Breast epithelium (tissue), 4 donors: ENCODE results near the gene CLUH. TPM values are rescaled to one million over a fixed set of nuclear protein-coding genes. Genes with fewer than 3 reads are reported as not detected.
"Not testable (repeated sequence)": the region's sequence is repeated elsewhere in the genome, so short reads cannot be mapped to it uniquely, and the experiment has no call there.

Source experiments
- DNase-seq, 2 donors: peaks; one replicate each; pipeline ENCODE4 v3.0.0-alpha.2; 2019; ENCODE audit warnings: low spot score in 2 of 2
- H3K27ac ChIP-seq, 2 donors: fragments of 200-600 bp; sonication (generic) in 1 of 2; one replicate each; pipeline ENCODE4 v1.5.1; 2016 to 2019; ENCODE audit warnings: mild to moderate bottlenecking in 1 of 2
- H3K27me3 ChIP-seq, 2 donors: fragments of 200-600 bp; sonication (generic) in 1 of 2; one replicate each; pipeline versions ENCODE4 v1.5.1 to v1.6.0; 2017 to 2019; ENCODE audit warnings: control low read depth in 1 of 2, mild to moderate bottlenecking in 1 of 2
- H3K36me3 ChIP-seq: fragments of 200-600 bp; one replicate; pipeline ENCODE4 v1.5.1; 2019
- H3K4me1 ChIP-seq, 2 donors: fragments of 200-600 bp; sonication (generic); one replicate each; pipeline ENCODE4 v1.5.1; 2016 to 2019; ENCODE audit warnings: control low read depth in 1 of 2
- H3K4me3 ChIP-seq, 3 donors: fragments of 200-600 bp; sonication (generic); 1 replicate in 2 of 3; 2 replicates in 1 of 3; pipeline ENCODE4 v1.5.1; 2016 to 2019; ENCODE audit warnings: mild to moderate bottlenecking in 3 of 3, moderate library complexity in 2 of 3
- H3K9me3 ChIP-seq, 2 donors: fragments of 200-600 bp; sonication (generic) in 1 of 2; one replicate each; pipeline ENCODE4 v1.5.1; 2016 to 2019; ENCODE audit warnings: control low read depth in 1 of 2
- POLR2A ChIP-seq: fragments of 450-650 bp; IDR thresholded peaks from one replicate; pipeline ENCODE4 v1.6.1; 2016; ENCODE audit warnings: antibody characterized with exemption, mild to moderate bottlenecking, moderate library complexity
- POLR2AphosphoS5 ChIP-seq, 3 donors: sonication (generic); formaldehyde crosslinking; IDR thresholded peaks; one replicate each; pipeline ENCODE4 v1.6.1; 2017; ENCODE audit warnings: antibody characterized with exemption in 3 of 3
- intact Hi-C: fragments of 100-400 bp; cut with DNase I; formaldehyde crosslinking; loops from one replicate; pipeline ENCODE4 v1.15.1; 2023; ENCODE audit warnings: low total_unique reads
- total RNA-seq, 3 donors: library from RNA; depleted of rRNA; stranded (reverse); fragments of >200 nt; gene quantifications; one replicate each; pipeline ENCODE4 v1.1.0, GENCODE V29; 2016
- TF ChIP-seq, protein P1 (sequence below), 3 donors: fragments of 450-650 bp; IDR thresholded peaks; one replicate each; pipeline ENCODE4 v1.5.1; 2016 to 2017; ENCODE audit warnings: antibody characterized with exemption in 3 of 3, mild to moderate bottlenecking in 3 of 3, moderate library complexity in 3 of 3

CLUH gene
- total RNA-seq, 3 donors from 2014 or later: 37.6 to 77.7 (median 50.6) TPM

DNA sequence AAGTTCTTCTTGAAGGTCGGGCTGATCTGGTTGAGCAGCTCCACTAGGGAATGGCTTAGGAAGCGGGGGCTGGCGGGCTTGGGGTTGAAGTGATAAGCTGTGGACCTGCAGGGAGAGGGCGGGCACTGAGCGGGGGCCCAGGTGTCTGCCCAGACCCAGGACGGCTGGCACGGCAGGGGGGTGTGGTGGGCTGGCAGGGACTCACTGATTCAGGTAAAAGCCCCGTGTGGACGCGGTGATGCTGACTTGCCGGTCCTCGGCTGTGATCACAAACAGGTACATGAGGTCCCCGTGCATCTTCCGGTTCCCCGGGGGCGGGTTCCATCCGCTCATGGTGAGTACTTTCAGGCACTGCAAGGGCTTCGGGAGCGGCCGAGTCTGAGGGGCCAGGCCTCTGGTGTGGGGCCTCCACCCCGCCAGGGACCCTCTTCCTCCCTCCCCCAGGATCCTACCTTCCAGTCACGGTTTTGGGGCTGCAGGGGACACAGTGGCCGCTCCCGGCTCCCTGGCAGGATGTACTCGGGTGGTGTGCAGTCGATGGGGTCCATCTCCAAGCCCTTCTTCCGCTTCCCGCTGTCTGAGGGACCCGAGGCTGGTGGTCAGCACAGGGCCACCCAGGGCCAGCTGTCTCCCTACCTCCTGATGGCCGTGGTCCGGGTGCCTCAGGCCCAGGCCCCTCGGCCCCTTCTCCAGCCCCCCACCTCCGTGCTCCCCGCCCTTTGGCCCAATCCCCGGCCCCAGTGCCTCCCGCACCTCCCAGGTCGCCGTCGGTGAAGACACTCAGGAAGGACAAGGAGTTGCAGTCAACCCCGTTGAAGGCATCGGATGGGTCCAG, 10.2 kb downstream of the CLUH start:
- TF ChIP-seq POLR2AphosphoS5 (IDR thresholded peaks at IDR 0.05): no peak
- TF ChIP-seq, protein P1, sequence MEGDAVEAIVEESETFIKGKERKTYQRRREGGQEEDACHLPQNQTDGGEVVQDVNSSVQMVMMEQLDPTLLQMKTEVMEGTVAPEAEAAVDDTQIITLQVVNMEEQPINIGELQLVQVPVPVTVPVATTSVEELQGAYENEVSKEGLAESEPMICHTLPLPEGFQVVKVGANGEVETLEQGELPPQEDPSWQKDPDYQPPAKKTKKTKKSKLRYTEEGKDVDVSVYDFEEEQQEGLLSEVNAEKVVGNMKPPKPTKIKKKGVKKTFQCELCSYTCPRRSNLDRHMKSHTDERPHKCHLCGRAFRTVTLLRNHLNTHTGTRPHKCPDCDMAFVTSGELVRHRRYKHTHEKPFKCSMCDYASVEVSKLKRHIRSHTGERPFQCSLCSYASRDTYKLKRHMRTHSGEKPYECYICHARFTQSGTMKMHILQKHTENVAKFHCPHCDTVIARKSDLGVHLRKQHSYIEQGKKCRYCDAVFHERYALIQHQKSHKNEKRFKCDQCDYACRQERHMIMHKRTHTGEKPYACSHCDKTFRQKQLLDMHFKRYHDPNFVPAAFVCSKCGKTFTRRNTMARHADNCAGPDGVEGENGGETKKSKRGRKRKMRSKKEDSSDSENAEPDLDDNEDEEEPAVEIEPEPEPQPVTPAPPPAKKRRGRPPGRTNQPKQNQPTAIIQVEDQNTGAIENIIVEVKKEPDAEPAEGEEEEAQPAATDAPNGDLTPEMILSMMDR (IDR thresholded peaks at IDR 0.05): no peak
- TF ChIP-seq POLR2A: no peak
- no peaks in the 10 kb centered on the region for H3K4me1 ChIP-seq
- no peaks in the 10 kb centered on the region for H3K9me3 ChIP-seq
- H3K27ac ChIP-seq: peak overlapping the region; percentile 80
- H3K36me3 ChIP-seq: peaks cover 25% of the 10 kb centered on the region
- peak in 1 of 2 donors; percentile 51 for DNase-seq
- H3K4me3 ChIP-seq: no peak overlapping the region
- intact Hi-C loops: no loop called here
- no peaks in the 10 kb centered on the region for H3K27me3 ChIP-seq

DNA sequence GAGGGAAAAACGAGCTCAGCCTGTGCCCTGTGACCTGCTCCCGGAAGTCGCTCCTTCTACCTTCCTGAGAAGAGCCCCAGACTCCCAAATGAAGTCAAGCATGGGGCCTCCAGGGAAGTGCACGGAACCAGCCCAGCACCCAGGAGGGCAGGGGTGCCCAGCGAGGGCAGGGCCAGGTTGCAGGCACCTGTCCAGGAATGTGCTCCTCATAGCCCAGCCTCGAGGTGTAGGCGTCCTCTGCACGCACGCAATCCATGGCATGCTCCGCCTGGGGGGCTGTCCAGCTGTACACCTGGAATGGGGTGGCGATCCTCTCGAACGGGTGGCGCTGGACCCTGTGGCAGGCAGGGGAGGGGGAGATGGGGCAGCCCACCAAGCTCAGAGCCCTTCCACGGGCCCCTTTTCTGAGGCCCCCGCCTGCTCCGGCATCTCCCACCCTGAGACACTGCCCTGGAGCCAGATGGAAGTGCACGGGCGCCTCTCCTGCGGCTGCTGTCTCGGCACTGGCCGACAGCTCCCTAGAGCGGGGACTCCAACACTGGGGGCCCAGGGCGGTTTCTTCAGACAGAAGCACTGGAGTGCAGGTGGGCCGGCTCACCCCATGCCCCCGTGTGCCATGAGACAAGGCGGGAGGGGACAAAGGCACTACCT, 10.9 kb downstream of the CLUH start:
- Histone ChIP-seq H3K27ac (no peak overlapping the region), H3K4me1 (no peaks in the 10 kb centered on the region), H3K9me3 (no peaks in the 10 kb centered on the region), H3K36me3 (peaks cover 28% of the 10 kb centered on the region), H3K4me3 (no peak overlapping the region), H3K27me3 (no peaks in the 10 kb centered on the region)
- intact Hi-C loops: no loop called here
- TF ChIP-seq, protein P1 (IDR thresholded peaks at IDR 0.05): no peak
- TF ChIP-seq POLR2A (no peak), POLR2AphosphoS5 (IDR thresholded peaks at IDR 0.05) (no peak)
- peak in 1 of 2 donors; percentile 45 for DNase-seq

DNA sequence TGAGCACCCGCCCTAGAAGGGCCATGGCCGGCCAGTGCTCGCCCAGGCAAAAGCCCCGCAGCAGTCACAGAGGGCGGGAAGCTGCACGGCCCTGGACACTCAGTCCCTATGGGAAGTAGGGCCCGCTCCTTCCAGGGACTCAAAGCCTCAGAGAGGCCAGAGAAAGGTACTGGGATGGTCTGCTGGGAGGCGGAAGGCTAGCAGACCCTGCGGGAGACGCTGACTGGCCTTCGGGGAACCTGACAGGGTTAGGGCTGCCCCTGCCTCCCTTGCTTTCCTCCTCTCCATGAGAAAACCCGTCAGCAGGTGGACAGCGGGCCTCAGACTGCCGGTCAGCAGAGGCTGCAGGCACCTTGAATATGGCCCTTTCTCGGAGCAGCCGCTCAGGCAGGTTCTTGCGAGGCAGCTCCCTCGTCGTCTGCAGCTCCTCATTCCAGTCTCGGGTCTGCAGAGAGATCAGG, 11.5 kb downstream of the CLUH start:
- no peak overlapping the region for H3K27ac ChIP-seq
- no peaks in the 10 kb centered on the region for H3K9me3 ChIP-seq
- TF ChIP-seq POLR2AphosphoS5 (IDR thresholded peaks at IDR 0.05) (no peak), POLR2A (no peak)
- TF ChIP-seq, protein P1 (IDR thresholded peaks at IDR 0.05): no peak
- DNase-seq: peak in 1 of 2 donors; percentile 20
- H3K4me3 ChIP-seq: no peak overlapping the region
- H3K27me3 ChIP-seq: no peaks in the 10 kb centered on the region
- peaks cover 28% of the 10 kb centered on the region for H3K36me3 ChIP-seq
- H3K4me1 ChIP-seq: no peaks in the 10 kb centered on the region
- intact Hi-C loops: no loop called here

DNA sequence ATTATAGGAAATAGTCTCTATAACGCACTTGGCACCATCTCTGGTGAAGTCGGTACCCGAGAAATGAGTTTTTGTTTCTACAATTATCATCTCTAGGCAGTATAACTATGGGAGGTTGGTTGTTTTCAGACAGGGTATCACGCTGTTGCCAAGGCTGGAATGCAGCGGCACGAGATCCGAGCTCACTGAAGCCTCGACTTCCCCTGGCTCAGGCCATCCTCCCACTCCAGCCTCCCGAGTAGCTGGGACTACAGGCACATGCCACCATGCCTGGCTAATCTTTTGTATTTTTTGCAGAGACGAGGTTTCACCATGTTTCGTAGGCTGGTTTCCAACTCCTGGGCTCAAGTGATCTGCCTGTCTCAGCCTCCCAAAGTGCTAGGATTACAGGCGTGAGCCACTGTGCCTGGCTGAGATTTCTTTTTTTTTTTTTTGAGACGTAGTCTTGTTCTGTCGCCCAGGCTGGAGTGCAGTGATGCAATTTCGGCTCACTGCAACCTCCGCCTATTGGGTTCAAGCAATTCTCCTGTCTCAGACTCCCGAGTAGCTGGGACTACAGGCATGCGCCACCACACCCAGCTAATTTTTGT, 12.3 kb downstream of the CLUH start:
- H3K4me3 ChIP-seq, H3K4me1 ChIP-seq, DNase-seq, intact Hi-C loops, H3K27ac ChIP-seq, H3K9me3 ChIP-seq, H3K27me3 ChIP-seq: not testable (repeated sequence)
- H3K36me3 ChIP-seq: peaks cover 28% of the 10 kb centered on the region

DNA sequence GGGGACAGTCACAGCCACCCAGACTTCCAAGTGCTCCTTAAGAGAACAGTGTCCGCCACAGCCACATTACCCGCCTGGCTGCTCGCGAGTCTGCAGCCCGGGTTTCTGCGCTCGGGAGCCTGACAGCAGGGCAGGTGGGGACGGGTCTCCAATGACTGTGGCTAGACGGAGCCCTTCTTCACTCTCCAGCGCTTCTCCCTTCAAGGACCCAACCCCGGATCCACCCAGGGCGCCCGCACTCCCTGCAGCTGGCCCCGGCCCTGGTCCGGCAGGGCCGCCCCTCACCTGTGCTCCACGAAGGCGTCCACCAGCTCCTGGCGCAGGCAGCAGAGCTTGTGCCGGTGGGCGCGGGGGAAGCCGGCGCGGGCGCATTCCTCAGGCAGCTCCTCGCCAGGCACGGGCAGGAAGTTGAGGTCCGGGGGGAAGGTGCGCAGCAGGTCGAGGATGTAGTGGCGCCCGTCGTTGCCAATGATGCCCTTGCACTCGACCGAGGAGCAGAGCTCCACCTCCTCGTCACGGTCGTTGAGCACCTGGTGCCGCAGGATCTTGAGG, 13.9 kb downstream of the CLUH start:
- H3K4me1 ChIP-seq: no peaks in the 10 kb centered on the region
- H3K4me3 ChIP-seq: no peak overlapping the region
- no peaks in the 10 kb centered on the region for H3K27me3 ChIP-seq
- H3K9me3 ChIP-seq: no peaks in the 10 kb centered on the region
- TF ChIP-seq POLR2AphosphoS5 (IDR thresholded peaks at IDR 0.05): no peak
- TF ChIP-seq, protein P1 (IDR thresholded peaks at IDR 0.05): no peak
- no peak for TF ChIP-seq POLR2A
- intact Hi-C loops: no loop called here
- DNase-seq: peak in 1 of 2 donors; percentile 34
- H3K27ac ChIP-seq: no peak overlapping the region
- peaks cover 28% of the 10 kb centered on the region for H3K36me3 ChIP-seq
